Measurements from ENCODE around the gene CHSY1.

GRCh38 chr15:101276501-101277037, 24.7 kb upstream of the CHSY1 start:
- TF ChIP-seq POLR2AphosphoS5 (IDR thresholded peaks at IDR 0.05) (no peak), RAD21 (conservative IDR thresholded peaks at IDR 0.05) (no peak), EZH2 (IDR thresholded peaks at IDR 0.05; ENCODE audit: borderline replicate concordance, insufficient read depth, low read length, poor library complexity, severe bottlenecking) (no peak), MXI1 (conservative IDR thresholded peaks at IDR 0.05; ENCODE audit: poor library complexity, severe bottlenecking) (no peak), EP300 (conservative IDR thresholded peaks at IDR 0.05; ENCODE audit: poor library complexity, severe bottlenecking) (no peak), SMC3 (conservative IDR thresholded peaks at IDR 0.05; ENCODE audit: poor library complexity) (no peak), TAF1 (IDR thresholded peaks at IDR 0.05; ENCODE audit: low read depth) (no peak)
- TF ChIP-seq, protein P1, sequence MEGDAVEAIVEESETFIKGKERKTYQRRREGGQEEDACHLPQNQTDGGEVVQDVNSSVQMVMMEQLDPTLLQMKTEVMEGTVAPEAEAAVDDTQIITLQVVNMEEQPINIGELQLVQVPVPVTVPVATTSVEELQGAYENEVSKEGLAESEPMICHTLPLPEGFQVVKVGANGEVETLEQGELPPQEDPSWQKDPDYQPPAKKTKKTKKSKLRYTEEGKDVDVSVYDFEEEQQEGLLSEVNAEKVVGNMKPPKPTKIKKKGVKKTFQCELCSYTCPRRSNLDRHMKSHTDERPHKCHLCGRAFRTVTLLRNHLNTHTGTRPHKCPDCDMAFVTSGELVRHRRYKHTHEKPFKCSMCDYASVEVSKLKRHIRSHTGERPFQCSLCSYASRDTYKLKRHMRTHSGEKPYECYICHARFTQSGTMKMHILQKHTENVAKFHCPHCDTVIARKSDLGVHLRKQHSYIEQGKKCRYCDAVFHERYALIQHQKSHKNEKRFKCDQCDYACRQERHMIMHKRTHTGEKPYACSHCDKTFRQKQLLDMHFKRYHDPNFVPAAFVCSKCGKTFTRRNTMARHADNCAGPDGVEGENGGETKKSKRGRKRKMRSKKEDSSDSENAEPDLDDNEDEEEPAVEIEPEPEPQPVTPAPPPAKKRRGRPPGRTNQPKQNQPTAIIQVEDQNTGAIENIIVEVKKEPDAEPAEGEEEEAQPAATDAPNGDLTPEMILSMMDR (IDR thresholded peaks at IDR 0.05; ENCODE audit: poor library complexity, severe bottlenecking) = no peak
- TF ChIP-seq, protein P2, sequence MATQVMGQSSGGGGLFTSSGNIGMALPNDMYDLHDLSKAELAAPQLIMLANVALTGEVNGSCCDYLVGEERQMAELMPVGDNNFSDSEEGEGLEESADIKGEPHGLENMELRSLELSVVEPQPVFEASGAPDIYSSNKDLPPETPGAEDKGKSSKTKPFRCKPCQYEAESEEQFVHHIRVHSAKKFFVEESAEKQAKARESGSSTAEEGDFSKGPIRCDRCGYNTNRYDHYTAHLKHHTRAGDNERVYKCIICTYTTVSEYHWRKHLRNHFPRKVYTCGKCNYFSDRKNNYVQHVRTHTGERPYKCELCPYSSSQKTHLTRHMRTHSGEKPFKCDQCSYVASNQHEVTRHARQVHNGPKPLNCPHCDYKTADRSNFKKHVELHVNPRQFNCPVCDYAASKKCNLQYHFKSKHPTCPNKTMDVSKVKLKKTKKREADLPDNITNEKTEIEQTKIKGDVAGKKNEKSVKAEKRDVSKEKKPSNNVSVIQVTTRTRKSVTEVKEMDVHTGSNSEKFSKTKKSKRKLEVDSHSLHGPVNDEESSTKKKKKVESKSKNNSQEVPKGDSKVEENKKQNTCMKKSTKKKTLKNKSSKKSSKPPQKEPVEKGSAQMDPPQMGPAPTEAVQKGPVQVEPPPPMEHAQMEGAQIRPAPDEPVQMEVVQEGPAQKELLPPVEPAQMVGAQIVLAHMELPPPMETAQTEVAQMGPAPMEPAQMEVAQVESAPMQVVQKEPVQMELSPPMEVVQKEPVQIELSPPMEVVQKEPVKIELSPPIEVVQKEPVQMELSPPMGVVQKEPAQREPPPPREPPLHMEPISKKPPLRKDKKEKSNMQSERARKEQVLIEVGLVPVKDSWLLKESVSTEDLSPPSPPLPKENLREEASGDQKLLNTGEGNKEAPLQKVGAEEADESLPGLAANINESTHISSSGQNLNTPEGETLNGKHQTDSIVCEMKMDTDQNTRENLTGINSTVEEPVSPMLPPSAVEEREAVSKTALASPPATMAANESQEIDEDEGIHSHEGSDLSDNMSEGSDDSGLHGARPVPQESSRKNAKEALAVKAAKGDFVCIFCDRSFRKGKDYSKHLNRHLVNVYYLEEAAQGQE (IDR thresholded peaks at IDR 0.05; ENCODE audit: borderline replicate concordance) = no peak

All from neural cell (in vitro differentiated cells).